ENCODE results near the gene HNRNPLL. TPM values are rescaled to one million over a fixed set of nuclear protein-coding genes. Genes with fewer than 3 reads are reported as not detected.

Gene HNRNPLL
- total RNA-seq, 1 donor from 2014 or later, result 47.9 TPM

DNA sequence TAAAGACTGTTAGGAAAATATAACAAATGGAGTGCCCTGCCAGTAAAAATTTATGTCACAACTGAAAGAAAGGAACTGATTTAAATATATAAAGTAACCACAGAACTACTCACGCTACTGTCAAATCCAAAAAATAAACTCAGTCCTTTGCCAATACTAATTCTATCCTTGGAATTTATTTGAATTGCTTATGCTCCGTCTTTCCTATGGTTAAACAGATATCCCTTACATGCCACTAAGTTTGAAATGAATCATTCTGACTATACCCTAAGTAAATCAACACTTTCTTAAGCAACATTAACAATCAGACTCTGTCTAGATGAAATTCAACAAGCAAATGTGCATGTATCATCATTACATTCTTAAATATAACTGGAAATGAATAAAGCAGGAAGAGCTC is 9.8 kb downstream of the HNRNPLL start:
- DNase-seq, result no peak

DNA sequence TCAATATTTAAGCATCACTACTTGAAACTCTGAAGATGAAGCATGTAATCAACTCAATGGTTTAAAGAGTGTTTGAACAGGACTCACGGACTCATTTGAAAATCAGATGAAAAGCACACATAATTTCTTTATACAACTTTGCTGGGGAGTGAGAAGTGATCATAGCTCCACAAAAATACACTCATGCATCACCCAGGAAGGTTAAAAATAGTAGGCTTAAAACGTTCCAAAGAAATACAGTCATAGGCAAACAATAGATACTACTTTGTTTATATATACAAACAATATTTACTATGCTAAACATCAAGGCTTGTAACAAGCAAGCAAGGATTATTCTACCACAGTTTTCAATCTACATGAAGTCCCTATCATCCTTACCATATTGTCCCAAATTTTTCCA is 11.6 kb downstream of the HNRNPLL start:
- no peak for DNase-seq

DNA sequence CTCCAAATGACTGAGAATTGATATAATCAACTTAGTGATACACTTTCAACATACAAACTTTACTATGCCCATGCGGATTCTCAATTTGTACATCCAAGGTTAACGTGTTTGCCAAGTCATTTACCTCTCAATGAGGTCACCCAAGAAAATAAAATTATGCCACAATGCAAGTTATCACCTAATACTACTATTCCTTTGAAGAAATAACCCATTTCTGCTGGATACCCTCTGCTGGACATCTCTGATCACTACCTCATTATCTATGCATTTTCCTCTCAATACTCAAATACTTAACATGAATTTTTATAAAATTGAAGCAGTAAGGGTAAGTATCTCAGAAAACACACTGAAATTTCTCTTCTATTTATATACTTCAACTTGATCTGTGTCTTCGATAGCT is 12.7 kb downstream of the HNRNPLL start:
- no peak for DNase-seq

DNA sequence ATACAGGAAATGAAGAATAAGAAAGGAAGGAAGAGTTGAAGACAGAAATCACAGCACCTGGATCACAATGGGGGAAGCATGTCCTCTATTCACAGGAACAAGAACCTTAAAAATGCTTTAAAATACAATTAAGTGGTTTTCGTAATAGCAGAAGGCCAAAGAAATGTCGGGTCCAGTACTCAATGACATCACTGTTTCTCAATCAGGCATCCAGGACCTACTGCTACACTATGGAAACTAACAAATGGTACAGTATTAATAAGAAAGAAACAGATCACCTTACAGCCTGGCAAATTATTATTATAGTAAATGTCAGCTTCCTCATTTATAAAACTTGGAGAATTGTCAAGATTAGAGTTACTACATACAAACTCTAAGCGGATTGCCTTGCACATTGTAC is 15.8 kb downstream of the HNRNPLL start:
- DNase-seq, result no peak

DNA sequence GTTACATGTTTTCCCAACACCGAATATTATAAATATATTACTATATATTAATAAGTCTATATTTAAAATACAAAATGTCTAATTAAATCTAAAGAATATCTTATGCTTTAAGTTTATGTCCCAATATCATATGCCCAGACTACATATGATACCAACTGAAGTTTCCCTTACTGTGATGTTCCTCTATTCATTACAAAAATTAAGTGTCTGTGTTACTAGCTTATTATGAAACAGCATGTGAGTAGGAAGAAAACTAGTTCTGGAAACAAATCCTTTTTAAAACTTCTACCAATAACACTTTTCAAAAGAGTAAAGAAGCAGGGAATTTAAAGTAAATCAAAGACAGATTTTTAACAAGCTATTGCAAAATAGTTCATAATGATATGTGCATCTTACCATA is 17.8 kb downstream of the HNRNPLL start:
- no peak for DNase-seq

DNA sequence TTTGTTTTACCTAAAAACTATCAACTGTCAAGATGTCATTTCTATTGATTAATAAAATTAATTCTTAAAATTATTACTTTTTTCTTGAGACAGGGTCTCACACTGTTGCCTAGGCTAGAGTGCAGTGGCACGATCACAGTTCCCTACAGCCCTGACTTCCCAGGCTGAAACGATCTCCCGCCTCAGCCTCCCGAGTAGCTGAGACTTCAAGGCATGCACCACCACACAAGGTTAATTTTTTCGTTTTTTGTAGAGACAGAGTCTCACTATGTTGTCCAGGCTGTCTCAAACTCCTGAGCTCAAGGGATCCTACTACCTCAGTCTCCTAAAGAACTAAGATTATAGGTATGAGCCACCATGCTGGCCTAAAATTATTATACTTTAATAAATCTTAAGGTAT is 18.7 kb downstream of the HNRNPLL start:
- no peak for DNase-seq

DNA sequence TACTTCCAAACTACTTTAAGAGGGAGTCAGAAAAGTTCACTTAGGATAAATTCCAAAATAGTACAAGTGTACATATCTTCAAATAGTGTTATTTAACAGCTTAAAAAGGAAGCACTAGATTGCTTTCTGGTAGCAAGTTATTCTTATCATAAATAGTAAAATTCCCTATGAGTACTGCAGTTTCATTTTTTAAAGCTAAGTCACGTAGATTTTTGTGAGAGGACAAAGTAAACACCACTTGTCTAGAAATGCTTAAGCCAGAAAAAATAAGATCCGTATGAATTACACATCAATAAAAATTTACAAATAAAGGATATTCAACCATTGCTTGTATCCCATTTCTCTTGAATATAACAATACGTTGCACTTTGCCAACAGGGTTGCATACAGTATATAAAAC is 19.2 kb downstream of the HNRNPLL start:
- no peak for DNase-seq

DNA sequence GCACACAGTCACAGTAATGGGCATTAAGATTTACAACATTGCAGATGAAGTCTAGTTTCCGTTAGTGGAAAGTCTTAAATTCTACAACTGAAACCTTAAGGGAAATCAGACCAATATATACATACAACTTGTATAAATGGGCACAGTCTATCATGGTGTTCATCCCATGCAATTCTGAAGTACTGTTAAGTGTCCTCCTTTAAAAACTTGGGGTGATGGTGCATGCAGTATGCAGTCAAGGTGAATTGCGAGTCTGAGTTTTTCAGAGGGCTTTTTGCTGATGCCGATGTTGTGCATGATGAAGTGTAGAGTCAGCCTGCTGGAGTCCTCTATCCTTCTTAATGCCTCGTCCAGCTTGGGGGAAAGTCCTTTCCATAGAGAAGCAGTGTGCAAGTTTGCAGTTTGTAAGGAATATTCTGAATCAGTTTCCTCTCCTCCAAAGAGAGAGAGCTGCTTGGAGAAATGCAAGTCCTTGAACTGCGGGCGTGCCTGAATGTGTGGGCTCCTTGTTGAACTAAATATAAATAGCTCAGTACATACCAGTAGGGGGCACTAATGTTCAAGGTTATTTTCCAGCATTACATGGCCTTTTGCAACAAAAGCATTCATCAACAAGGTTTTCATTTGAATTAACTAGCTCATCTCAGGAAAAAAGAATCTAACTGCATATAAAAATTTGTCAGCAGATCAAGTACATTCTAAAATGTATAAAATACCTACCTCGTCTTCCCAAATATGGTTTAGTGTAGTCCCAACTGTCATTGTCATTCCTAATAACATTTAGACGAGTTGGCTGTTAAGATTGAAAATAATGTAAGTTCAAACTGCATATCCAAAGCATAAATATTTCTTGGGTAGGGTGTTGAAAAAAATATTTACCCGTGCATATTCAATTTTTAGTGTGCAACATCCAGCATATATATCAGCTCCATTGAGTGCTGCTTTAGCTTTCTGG is 21.3 kb downstream of the HNRNPLL start:
- peak; percentile 89 for DNase-seq

DNA sequence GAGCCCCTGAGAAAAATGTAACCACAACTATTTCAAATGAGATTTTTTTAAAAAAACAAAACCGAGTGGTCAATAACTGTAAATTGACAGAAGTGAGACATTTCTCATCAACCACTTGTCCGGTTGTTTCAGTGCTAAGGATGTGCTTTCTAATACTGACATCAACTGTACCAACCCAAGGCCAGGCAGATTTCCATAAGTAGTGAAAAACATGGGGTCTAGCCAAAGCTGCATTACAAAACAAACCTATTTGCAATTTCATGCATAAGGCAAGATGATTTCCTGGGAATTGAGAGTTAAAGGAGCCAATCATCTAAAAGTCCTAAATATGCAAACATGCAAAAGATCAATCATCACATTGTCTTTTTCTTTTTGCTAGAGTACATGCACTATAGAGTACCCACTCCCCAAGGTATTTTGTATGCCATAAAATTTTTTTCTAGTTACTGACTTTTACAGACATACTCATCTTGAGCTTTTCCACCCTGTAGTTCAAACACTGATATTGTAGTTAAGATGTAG is 22.6 kb downstream of the HNRNPLL start:
- DNase-seq, result no peak

DNA sequence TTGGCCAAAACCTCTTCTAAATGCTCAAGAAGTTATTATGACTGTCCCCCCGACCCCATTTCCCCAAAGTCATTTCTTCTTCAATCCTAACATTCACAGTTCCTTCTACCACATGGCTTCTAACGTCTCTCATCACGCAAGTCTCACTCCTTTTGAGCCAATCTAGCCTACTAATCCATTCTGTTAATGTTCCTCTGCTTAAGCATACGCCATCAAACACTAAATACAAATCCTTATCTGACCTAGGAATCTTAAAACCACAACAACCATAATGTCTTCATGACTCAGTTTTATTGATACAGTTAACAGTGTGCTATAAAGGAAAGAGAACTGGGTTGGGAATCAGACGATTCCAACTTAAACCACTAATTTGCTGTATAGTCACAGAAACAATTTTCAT is 23.9 kb downstream of the HNRNPLL start:
- no peak for DNase-seq

DNA sequence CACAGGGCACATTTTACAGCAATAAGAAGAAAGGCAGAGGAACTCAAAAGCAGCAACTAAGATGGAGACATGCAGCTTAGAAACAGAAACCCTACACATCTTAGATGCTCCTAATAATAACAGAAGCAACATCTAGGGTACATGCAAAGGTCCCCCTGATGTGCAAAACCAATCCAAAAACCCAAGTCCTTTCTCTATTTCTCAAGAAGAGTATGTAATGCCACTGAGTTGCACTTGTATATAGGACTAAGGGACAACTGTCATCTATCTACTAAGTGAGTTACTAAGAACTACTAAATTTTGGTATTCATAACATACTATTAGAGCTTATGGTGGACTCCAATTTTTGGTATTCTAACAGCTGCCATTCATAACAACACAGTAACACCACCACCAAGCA is 28.4 kb downstream of the HNRNPLL start:
- no peak for DNase-seq

DNA sequence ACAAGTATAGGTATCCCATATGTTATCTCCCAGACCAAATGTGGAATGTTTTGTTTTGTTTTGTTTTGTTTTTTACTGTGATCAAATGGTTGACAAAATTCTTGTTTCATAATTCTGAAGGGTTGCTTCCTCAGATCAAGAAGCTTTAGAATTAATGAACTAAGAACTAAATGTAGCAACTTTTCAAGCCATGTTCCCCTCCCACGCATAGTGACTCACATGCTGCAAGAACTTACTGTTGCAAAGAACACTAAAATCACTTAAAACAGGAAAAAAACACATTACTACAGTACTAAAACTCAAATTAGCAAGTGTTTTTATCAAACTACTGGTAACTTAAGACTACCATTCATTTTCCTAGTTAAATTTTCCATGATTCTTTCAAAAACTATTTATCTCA is 30.6 kb downstream of the HNRNPLL start:
- DNase-seq, result no peak

DNA sequence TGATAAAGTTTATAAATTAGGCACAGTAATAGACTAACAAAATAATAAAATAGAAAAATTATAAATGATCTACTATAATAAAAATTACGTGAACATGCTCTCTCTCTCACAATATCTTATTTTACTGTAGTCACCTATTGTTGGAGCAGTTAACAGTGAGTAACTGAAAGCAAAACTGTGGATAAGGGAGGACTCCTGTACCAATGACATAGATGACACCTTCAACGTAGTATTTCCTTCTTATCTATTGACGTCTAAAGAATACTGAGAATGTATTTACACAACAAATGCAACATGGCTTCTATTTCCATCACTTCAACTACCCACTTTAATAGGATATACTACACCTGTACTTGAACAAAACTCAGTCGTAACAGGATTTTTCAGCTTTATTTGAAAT is 31.5 kb downstream of the HNRNPLL start:
- no peak for DNase-seq

DNA sequence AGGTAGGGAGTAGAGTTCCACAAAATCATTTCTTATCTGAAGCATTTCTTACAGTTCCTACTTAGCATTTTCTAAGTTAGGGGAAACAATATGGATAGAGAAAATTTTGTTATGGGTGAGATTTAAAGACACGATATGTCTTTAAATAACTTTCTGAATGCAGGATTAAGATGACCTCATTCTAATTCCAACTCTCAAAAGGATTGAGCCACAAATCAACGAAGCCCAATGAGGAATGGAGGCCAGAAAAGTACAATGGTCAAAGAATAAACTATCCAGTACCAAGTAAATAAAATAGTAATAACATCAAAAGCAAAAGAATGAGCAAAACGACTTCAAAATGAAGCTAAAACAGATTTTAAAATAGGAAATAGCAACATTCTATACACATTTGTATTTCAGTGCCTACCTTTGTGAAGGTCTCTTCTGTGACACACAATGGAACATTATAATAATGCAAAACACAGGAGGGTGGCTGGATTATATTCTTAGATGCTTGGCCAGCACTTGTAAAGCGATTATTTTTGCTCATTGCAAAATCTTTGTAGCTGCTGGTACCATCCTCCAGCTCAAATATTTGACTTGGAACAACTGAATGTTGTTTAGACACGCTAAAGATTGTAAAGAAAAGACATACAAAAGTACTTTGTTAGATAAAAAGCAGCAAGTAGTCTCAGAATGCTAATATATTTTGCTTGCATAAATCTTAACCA is 33.8 kb downstream of the HNRNPLL start:
- DNase-seq, result no peak

DNA sequence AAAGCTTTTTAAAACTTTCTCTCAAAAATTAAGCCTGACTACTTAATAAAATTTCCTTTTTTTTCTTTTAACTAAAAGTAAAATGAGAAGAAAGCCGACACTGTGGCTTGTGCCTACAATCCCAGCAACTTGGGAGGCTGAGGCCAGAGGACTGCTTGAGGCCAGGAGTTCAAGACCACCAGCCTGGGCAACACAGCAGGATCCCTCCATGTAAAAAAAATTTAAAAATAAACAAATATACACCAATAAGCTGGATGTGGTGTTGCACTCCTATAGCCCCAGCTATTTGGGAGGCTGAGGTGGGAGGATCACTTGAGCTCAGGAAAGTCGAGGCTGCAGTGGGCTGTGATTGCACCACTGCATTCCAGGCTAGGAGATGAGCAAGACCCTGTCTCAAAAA is 37.4 kb downstream of the HNRNPLL start:
- no peak for DNase-seq

DNA sequence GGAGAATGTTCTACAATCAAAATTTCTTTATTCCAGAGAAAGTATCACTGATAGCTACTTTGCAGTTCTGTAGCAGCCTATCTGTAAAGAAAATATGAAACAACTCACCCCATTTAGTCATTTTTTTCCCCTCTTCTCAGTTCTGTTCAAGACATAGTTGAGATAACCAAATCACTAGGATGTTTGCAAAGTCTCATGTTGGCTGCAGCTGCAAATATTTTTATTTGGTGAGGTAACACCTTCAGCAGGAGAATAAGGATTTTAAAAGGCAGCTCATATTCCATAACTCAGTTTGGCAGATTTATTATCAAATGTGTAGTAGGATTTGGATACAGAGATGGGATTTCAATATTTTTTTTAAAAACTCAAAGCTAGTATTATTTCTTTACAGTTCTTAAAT is 41.0 kb downstream of the HNRNPLL start:
- no peak for DNase-seq

DNA sequence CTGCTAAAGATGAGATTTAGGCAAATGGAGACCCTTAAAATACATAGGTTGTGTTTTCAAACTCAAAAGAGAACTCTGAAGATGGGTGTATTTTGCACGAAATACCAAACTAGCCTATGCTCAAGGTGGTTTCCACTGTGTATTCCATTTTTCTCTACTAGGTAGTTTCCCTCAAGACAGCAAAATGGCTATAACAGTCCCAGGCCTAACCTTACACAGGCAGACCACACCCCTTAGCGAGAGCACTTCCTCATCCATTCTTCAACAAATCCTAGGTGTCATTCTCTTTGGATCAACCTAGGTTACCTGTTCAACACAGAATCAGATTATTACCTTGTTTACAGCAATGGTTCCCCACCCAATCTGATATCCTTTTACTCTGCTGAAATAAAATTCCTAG is 42.6 kb downstream of the HNRNPLL start:
- DNase-seq, result no peak

DNA sequence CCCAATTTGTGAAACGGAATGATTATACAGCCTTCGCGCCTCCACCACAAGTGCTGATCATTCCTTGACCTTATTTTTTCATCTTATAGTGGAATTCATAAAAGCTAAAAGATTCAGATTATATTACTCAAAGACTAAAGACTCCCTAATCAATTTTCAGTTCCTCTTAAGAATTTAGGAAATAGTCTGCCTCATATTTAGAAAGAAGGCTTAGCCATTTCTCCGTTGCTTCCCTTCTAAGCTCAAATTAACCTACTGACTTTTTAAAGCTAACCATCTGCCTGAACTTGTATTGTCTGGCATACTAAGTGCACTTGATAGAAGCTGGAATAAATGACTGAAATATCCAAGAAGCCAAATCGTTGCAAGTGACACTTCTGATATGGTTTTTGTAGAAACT is 44.7 kb downstream of the HNRNPLL start:
- no peak for DNase-seq

DNA sequence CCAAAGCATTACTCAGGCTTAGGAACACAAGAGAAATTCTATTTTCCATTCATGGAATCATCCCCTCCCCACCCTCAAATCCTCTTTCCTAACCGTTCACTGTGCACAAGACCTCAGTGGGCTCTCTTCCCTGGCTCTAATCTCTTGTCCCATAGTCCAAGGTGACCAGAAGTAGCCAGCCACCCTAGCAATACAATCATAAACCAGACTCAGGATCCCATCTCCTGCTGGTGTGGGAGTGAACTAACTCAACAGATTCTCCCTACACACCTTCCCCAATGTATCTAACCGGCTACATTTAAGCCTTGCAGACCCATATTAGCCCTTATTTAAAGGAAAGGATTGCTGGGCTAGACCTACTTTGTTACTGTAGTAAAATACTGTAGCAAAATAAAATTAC is 45.5 kb downstream of the HNRNPLL start:
- DNase-seq, result no peak

DNA sequence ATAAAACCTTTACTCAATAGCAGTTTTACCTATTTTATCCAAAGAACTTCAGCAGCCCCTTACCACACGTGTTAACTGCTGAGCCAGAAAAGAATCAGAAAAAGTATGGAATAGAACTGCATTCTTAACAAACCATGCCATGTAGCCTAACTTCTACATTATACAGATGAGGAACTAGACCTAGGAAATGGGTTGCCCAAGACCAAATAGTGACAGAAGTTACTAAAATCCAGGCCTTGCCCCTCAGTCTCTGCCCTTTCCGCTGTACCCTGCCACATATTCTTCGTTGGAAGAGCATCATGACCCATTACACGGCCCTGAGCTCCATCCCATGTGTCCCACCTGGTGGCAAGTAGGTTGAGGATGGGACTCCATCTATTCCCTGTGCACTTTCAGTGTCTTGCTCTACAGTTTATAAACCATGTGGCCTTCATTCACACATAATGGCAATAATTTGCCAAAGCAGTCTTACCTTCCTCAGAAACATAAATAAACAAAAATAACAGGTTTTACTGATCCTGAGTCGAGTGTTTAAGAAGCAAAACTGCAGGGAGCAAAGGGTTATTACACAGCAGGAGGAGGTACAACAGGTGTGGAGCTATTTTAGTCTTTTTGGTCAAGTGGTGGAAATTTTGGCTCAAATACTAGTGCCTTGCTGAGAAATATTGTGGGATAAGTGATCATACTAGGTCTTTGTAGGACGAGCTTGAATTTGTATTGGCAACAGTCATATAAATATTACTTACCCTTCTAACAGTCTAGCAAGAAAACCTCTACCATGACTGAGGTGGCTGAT is 46.5 kb downstream of the HNRNPLL start:
- no peak for DNase-seq

DNA sequence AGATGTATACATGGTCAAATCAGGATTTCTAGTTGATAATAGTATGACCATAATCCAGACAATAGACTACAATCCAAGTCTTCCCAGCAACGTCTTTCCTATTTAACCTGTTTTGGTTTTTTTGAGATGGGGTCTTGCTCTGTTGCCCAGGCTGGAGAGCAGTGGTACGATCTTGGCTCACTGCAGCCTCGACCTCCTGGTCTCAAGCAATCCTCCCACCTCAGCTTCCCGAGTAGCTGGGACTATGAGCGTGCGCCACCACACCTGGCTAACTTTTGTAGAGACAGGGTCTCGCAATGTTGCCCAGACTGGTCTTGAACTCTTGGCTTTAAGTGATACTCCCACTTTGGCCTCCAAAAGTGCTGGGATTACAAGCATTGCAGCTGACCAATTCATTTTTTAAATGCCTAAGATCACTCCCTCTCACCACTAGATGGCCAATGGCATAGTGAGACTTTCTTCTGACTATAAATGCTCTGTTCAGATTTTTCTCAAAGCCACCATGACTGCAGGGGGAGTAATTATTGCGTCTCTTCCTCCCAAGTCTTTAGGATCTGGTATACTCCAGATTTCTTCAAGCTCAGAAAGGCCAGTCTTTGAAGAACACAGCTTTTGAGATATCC is 47.6 kb downstream of the HNRNPLL start:
- DNase-seq, result no peak

DNA sequence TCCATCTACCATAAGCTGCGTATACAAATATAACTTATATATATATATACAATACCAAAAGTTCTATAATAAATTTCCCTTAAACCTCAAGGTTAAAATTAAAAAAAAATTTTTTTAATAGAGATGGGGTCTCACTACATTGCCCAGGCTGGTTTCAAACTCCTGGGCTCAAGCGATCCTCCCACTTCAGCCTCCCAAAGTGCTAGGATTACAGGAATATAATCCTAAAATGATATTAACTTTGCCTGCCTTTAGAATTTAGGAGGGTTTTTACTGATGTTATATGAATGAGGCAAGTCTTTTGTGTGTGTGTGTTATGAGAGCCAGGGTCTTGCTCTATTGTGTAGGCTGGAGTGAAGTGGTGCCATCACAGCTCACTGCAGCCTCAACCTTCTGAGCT is 49.2 kb downstream of the HNRNPLL start:
- no peak for DNase-seq
